A673 (cell line): ENCODE measurements around the gene SYT8. TPM values are rescaled to one million over a fixed set of nuclear protein-coding genes. Genes with fewer than 3 reads are reported as not detected.

Source experiments
- BruUV-seq: library from RNA; stranded (reverse); fragments of 400-500 nt; replicated peaks from 2 replicates; lab custom pipeline; 2021; lab: Mats Ljungman, UMichigan
- CTCF ChIA-PET: fragments of 300-600 bp; sonication (Branson Sonifier 250); formaldehyde crosslinking; loops from one replicate; lab custom pipeline; 2022; ENCODE audit warnings: antibody characterized with exemption; lab: Charles Lee
- POLR2A ChIA-PET: fragments of 300-600 bp; sonication (Branson Sonifier 250); formaldehyde crosslinking; loops from one replicate; lab custom pipeline; 2022; ENCODE audit warnings: antibody characterized with exemption; ENCODE audit not compliant: low non-redundant PET; lab: Charles Lee
- DNase-seq: peaks from one replicate; pipeline ENCODE4 v3.0.0-alpha.2; 2015; ENCODE audit warnings: low spot score
- H3K27ac ChIP-seq: fragments of 200-600 bp; sonication (generic); 2 replicates; pipeline ENCODE4 v1.5.1; 2016; ENCODE audit warnings: mixed run types, low read depth, mild to moderate bottlenecking, mixed read lengths, antibody characterized with exemption, low read length; ENCODE audit not compliant: poor library complexity, severe bottlenecking
- H3K27me3 ChIP-seq: fragments of 200-600 bp; sonication (generic); replicated peaks from 2 replicates; pipeline ENCODE4 v1.6.1; 2017; ENCODE audit warnings: mixed run types, low read depth, mild to moderate bottlenecking, mixed read lengths, antibody characterized with exemption, low read length; ENCODE audit not compliant: insufficient read depth, poor library complexity
- H3K36me3 ChIP-seq: fragments of 200-600 bp; sonication (generic); 2 replicates; pipeline ENCODE4 v1.6.1; 2016; ENCODE audit warnings: mixed run types, mild to moderate bottlenecking, mixed read lengths, antibody characterized with exemption, low read length; ENCODE audit not compliant: insufficient read depth, poor library complexity, severe bottlenecking
- H3K4me1 ChIP-seq: fragments of 200-600 bp; sonication (generic); 2 replicates; pipeline ENCODE4 v1.6.1; 2017; ENCODE audit warnings: mixed run types, mild to moderate bottlenecking, mixed read lengths, antibody characterized with exemption, low read length; ENCODE audit not compliant: insufficient read depth, poor library complexity, severe bottlenecking
- H3K4me3 ChIP-seq: fragments of 200-600 bp; sonication (generic); 2 replicates; pipeline ENCODE4 v1.5.1; 2016; ENCODE audit warnings: low read depth, mixed run types, mild to moderate bottlenecking, mixed read lengths, low read length; ENCODE audit not compliant: poor library complexity, severe bottlenecking
- H3K9me3 ChIP-seq: fragments of 200-600 bp; sonication (generic); 2 replicates; pipeline ENCODE4 v1.6.1; 2016; ENCODE audit warnings: mixed run types, low read depth, mild to moderate bottlenecking, mixed read lengths, antibody characterized with exemption, low read length; ENCODE audit not compliant: poor library complexity, severe bottlenecking
- CTCF ChIP-seq: fragments of 300-800, 200-600 bp; sonication (generic); conservative IDR thresholded peaks from 2 replicates; pipeline ENCODE4 v1.5.1; 2017; ENCODE audit warnings: low read depth, mild to moderate bottlenecking, antibody characterized with exemption, low read length, moderate library complexity, mixed read lengths
- EZH2 ChIP-seq: fragments of 200-600 bp; sonication (generic); IDR thresholded peaks from 2 replicates; pipeline ENCODE4 v1.6.1; 2017; ENCODE audit warnings: borderline replicate concordance, low read depth, mild to moderate bottlenecking, mixed read lengths, antibody characterized with exemption, low read length; ENCODE audit not compliant: poor library complexity, severe bottlenecking
- intact Hi-C: fragments of 100-400 bp; cut with micrococcal nuclease; formaldehyde crosslinking; loops from one replicate; pipeline ENCODE4 v1.10.0; 2022; ENCODE audit not compliant: unreplicated experiment
- total RNA-seq: library from RNA; stranded (reverse); gene quantifications from 2 replicates; pipeline ENCODE4 v1.2.3, GENCODE V29; 2021

SYT8 gene
- total RNA-seq, 1 experiment from 2014 or later, result not detected

DNA sequence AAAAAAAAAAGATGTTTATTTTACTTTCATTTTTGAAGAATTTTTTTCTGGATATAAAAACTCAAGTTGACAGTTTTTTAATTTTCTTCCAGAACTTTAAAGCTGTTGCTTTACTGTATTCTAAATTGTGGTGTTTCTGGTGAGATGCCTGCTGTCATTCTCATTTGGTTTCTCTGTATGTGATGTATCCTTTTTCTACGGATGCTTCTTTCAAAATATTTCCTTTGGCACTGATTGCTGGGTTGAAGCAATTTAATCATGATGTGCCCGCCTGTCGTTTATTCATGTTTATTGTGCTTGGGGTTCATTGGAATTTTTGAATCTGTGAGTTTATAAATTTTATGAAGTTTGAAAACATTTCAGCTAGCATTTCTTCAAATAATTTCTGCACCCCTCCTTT lies 41.7 kb upstream of the SYT8 start:
- no TSS peak for BruUV-seq
- Histone ChIP-seq H3K36me3 (no peaks in the 10 kb centered on the region), H3K4me1 (no peaks in the 10 kb centered on the region), H3K27ac (no peak overlapping the region), H3K27me3 (peaks cover 11% of the 10 kb centered on the region), H3K4me3 (no peak overlapping the region), H3K9me3 (no peaks in the 10 kb centered on the region)
- CTCF ChIA-PET, result no interaction called here
- POLR2A ChIA-PET, result no interaction called here
- no peak for DNase-seq
- TF ChIP-seq EZH2 (no peak), CTCF (no peak)
- intact Hi-C loops, result no loop called here

- no peaks in the 10 kb centered on the region for H3K36me3 ChIP-seq
- intact Hi-C loops, result no loop called here
- TF ChIP-seq EZH2, result no peak
- TF ChIP-seq CTCF, result no peak
- H3K4me1 ChIP-seq, result no peaks in the 10 kb centered on the region
- H3K9me3 ChIP-seq, result no peaks in the 10 kb centered on the region
- CTCF ChIA-PET, result interaction anchor here (1.5 kb wide), 1 partner anchor 201 kb away, joined by 3 read pairs; no protein-coding TSS in a partner anchor
- H3K27ac ChIP-seq, result no peak overlapping the region
- peaks cover 9% of the 10 kb centered on the region for H3K27me3 ChIP-seq
- no peak for DNase-seq
- POLR2A ChIA-PET, result no interaction called here
- BruUV-seq, result no TSS peak
- H3K4me3 ChIP-seq, result no peak overlapping the region
Observed at GRCh38 chr11:1796413-1797011, 38.3 kb upstream of the SYT8 start.

DNA sequence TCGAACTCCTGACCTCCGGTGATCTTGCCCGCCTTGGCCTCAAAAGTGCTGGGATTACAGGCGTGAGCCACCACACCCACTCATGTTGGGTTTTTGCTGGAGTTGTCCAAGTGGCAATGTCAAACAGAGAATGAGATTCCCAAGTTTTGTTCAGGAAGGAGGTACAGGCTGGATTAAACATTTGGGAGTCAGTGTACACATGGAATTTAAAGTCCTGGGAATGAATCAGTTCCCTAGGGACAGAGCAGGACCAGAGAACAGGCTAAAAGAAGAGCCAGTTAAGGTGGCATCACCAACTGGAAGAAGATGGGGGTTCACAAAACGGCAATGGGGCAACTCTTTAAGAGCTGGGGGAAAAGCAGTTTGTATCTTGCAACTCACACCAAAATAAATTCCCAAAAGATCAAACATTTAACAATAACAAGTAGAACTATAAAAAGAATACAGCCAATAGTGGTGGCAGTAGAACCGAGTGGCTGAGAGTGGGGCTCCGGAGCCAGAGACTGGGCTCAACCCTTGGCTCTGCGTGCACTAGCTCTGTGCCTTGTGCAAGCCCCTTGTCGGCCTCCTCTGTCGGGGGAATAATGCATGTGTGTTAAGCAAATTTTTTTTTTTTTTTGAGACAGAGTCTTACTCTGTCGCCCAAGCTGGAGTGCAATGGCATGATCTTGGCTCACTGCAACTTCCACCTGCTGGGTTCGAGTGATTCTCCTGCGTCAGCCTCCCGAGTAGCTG lies 37.2 kb upstream of the SYT8 start:
- H3K27ac ChIP-seq, result no peak overlapping the region
- H3K9me3 ChIP-seq, result no peaks in the 10 kb centered on the region
- intact Hi-C loops, result no loop called here
- no peak for TF ChIP-seq CTCF
- TF ChIP-seq EZH2, result no peak
- no peak for DNase-seq
- no peaks in the 10 kb centered on the region for H3K4me1 ChIP-seq
- H3K4me3 ChIP-seq, result no peak overlapping the region
- BruUV-seq, result no TSS peak
- peaks cover 6% of the 10 kb centered on the region for H3K27me3 ChIP-seq
- ChIA-PET POLR2A (no interaction called here), CTCF (interaction anchor here (1.5 kb wide), 1 partner anchor 202 kb away, joined by 3 read pairs; no protein-coding TSS in a partner anchor)
- H3K36me3 ChIP-seq, result no peaks in the 10 kb centered on the region
